Tibial nerve (tissue), 4 donors: ENCODE measurements around the gene AMDHD2. TPM values are rescaled to one million over a fixed set of nuclear protein-coding genes. Genes with fewer than 3 reads are reported as not detected.
A peak's percentile ranks its signal among the peaks of the same experiment; 100 is the strongest.

Experiments used
- DNase-seq, 2 donors: peaks; one replicate each; pipeline ENCODE4 v3.0.0-alpha.2; 2019; ENCODE audit warnings: low spot score in 2 of 2
- H3K27ac ChIP-seq, 4 donors: fragments of 200-600 bp; sonication (generic) in 3 of 4; one replicate each; pipeline ENCODE4 v1.5.1; 2017 to 2019; ENCODE audit warnings: mild to moderate bottlenecking in 1 of 4
- H3K27me3 ChIP-seq, 2 donors: fragments of 200-600 bp; sonication (generic) in 1 of 2; one replicate each; pipeline versions ENCODE4 v1.5.1 to v1.6.0; 2017 to 2019
- H3K36me3 ChIP-seq, 3 donors: fragments of 200-600 bp; sonication (generic); one replicate each; pipeline ENCODE4 v1.5.1; 2018 to 2019
- H3K4me1 ChIP-seq, 4 donors: fragments of 200-600 bp; sonication (generic) in 3 of 4; one replicate each; pipeline ENCODE4 v1.5.1; 2017 to 2019
- H3K4me3 ChIP-seq, 4 donors: fragments of 200-600 bp; sonication (generic) in 3 of 4; one replicate each; pipeline ENCODE4 v1.5.1; 2017 to 2019; ENCODE audit warnings: mild to moderate bottlenecking in 1 of 4, moderate library complexity in 1 of 4
- H3K9me3 ChIP-seq, 4 donors: fragments of 200-600 bp; sonication (generic) in 3 of 4; one replicate each; pipeline ENCODE4 v1.5.1; 2017 to 2019
- CTCF ChIP-seq, 5 experiments: fragments of 200-600 bp in 3 of 5; fragments of 450-650 bp in 2 of 5; sonication (generic) in 3 of 5; IDR thresholded peaks; one replicate each; pipeline ENCODE4 v1.5.1; 2016 to 2019; ENCODE audit warnings: antibody characterized with exemption in 5 of 5, mild to moderate bottlenecking in 3 of 5, moderate library complexity in 2 of 5
- EP300 ChIP-seq, 2 donors: sonication (generic); formaldehyde crosslinking; IDR thresholded peaks; one replicate each; pipeline ENCODE4 v1.6.1; 2017; ENCODE audit warnings: antibody characterized with exemption in 2 of 2, mild to moderate bottlenecking in 1 of 2
- POLR2A ChIP-seq, 2 donors: fragments of 450-650 bp; IDR thresholded peaks; one replicate each; pipeline ENCODE4 v1.6.1; 2017; ENCODE audit warnings: antibody characterized with exemption in 2 of 2, mild to moderate bottlenecking in 2 of 2, moderate library complexity in 2 of 2
- WGBS, 2 donors: methylation state at CpG; one replicate each; pipeline ENCODE4 v1.1.5; 2018; 5-methylcytosine and 5-hydroxymethylcytosine counted together
- total RNA-seq, 4 donors: library from RNA; depleted of rRNA; stranded (reverse); fragments of >200 nt; gene quantifications; one replicate each; pipeline ENCODE4 v1.1.0, GENCODE V29; 2016

The AMDHD2 gene
- total RNA-seq, result 10 to 100 TPM; 40.4 to 64.5 (median 55.2) TPM

DNA sequence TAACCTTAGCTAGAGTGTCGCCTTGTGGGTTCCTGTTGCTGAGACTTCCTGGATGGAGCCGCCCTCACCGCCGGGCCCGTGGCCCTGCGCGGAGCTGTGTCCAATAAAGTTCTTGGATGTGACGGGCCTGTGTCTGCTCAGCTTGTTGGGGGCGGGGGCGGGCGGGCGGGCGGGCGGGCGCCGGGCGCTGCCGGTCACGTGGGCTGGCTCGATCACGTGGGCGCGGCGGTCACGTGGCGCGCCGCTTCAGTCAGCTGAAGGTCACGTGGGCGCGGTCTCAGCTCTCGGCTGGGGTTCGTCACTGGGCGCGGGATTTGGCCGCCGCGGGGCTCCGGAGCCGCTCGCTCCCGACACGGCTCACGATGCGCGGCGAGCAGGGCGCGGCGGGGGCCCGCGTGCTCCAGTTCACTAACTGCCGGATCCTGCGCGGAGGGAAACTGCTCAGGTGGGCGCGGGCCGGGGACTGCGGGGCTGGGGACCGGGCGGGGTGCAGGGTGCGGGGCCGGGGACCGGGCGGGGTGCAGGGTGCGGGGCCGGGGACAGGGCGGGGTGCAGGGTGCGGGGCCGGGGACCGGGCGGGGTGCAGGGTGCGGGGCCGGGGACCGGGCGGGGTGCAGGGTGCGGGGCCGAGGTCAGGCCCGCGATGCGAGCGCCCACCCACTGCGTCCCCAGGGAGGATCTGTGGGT is at the start of gene AMDHD2:
TSS of gene AMDHD2 (plus strand) at position 275 of the 687 bp plus-strand sequence. CDS start at position 363, 88 bp downstream.
- Histone ChIP-seq H3K9me3 (no peaks in the 10 kb centered on the region), H3K4me3 (peak within 1 kb of the TSS; percentile 40 to 75 (median 59)), H3K27me3 (no peaks in the 10 kb centered on the region), H3K4me1 (peaks cover 0 to 61% (median 54%) of the 10 kb centered on the region in 4 donors), H3K27ac (peak within 1 kb of the TSS; percentile 34 to 99 (median 83)), H3K36me3 (peaks cover 0 to 47% (median 0%) of the 10 kb centered on the region in 3 donors)
- WGBS, 2 donors, result 0 to 1% methylated on average over 7 to 17 of the region's 83 CpGs
- peak; percentile 85 to 92 for DNase-seq
- TF ChIP-seq CTCF (IDR thresholded peaks at IDR 0.05) (no peak), POLR2A (IDR thresholded peaks at IDR 0.05) (peak; percentile 21 to 54), EP300 (IDR thresholded peaks at IDR 0.05) (peak; percentile 60 to 83)

GRCh38 chr16:2470603-2471015 is 49.6 kb upstream of the AMDHD2 start:
- peaks cover 0 to 76% (median 43%) of the 10 kb centered on the region in 4 donors for H3K4me1 ChIP-seq
- peaks cover 0 to 56% of the 10 kb centered on the region in 2 donors for H3K27me3 ChIP-seq
- 21 to 36% methylated on average over 7 to 9 of the region's 9 CpGs for WGBS, 2 donors
- TF ChIP-seq POLR2A (IDR thresholded peaks at IDR 0.05), result no peak
- no peak for TF ChIP-seq CTCF (IDR thresholded peaks at IDR 0.05)
- no peak for DNase-seq
- no peaks in the 10 kb centered on the region for H3K9me3 ChIP-seq
- H3K36me3 ChIP-seq, result no peaks in the 10 kb centered on the region
- H3K4me3 ChIP-seq, result no peak overlapping the region
- H3K27ac ChIP-seq, result peak overlapping the region in 2 of 4 donors; percentile 36 to 54

DNA sequence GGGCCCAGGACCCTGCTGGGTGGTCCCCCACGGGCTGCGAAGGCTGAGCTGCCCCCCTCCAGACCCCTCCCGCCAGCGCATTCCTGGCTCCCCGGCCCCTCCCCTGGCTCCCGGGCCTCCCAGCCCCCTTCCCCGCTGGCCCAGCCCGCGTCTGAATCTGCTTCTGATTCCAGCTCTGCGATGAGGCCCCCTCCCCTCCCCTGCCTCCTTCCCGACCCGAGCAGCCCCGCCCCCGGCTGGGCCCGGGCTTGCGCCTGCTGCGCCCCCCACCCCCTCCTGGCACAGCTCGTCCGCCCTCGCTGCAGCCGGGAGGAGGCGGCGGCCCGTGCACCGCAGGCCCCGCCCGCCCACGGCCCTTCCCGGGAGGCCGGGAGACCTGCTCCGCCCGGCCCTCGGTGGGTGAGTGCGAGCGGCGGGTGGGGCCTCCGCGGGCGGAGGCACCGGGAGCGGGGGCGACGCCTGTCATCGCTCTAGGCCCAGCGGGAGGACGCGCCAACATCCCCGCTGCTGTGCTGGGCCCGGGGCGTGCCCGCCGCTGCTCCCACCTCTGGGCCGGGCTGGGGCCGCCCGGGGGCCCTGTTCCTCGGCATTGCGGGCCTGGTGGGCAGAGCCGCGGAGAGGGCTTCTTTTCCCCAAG is 49.0 kb upstream of the AMDHD2 start, which contains the start of gene NTN3:
TSS of gene NTN3 (plus strand) at position 282 of the 637 bp plus-strand sequence. CDS start 405 bp downstream, outside the sequence.
- H3K4me1 ChIP-seq, result peaks cover 0 to 81% (median 48%) of the 10 kb centered on the region in 4 donors
- peaks cover 0 to 56% of the 10 kb centered on the region in 2 donors for H3K27me3 ChIP-seq
- peak within 1 kb of the TSS in 2 of 4 donors; percentile 22 to 43 for H3K4me3 ChIP-seq
- peak within 1 kb of the TSS in 2 of 4 donors; percentile 36 to 54 for H3K27ac ChIP-seq
- WGBS, 2 donors, result 0 to 1% methylated on average over 12 to 39 of the region's 59 CpGs
- TF ChIP-seq CTCF (IDR thresholded peaks at IDR 0.05) (no peak), EP300 (IDR thresholded peaks at IDR 0.05) (no peak), POLR2A (IDR thresholded peaks at IDR 0.05) (no peak)
- DNase-seq, result no peak
- H3K9me3 ChIP-seq, result no peaks in the 10 kb centered on the region
- no peaks in the 10 kb centered on the region for H3K36me3 ChIP-seq

- TF ChIP-seq CTCF (IDR thresholded peaks at IDR 0.05), result no peak
- Histone ChIP-seq H3K27ac (peak overlapping the region in 1 of 4 donors; percentile 54), H3K36me3 (no peaks in the 10 kb centered on the region), H3K4me3 (peak overlapping the region in 2 of 4 donors; percentile 22 to 43), H3K9me3 (no peaks in the 10 kb centered on the region), H3K27me3 (peaks cover 0 to 56% of the 10 kb centered on the region in 2 donors), H3K4me1 (peaks cover 0 to 84% (median 48%) of the 10 kb centered on the region in 4 donors)
- WGBS, 2 donors, result 28 to 43% methylated on average over 7 to 53 of the region's 61 CpGs
- DNase-seq, result no peak
Measured at GRCh38 chr16:2471653-2472487, 48.3 kb upstream of the AMDHD2 start.
